Measurements from ENCODE around the gene PDS5A.

- TF ChIP-seq ZFP3 (CRISPR knock-in tag; IDR thresholded peaks at IDR 0.05) = no peak
- TF ChIP-seq TCF4 (CRISPR knock-in tag; IDR thresholded peaks at IDR 0.05; ENCODE audit: borderline replicate concordance) = no peak
- TF ChIP-seq CSRNP3 (CRISPR knock-in tag; IDR thresholded peaks at IDR 0.05) = no peak
- TF ChIP-seq BACH2 (CRISPR knock-in tag; IDR thresholded peaks at IDR 0.05; ENCODE audit: borderline replicate concordance) = no peak
- TF ChIP-seq GLIS3 (CRISPR knock-in tag; IDR thresholded peaks at IDR 0.05) = no peak
- no peak for TF ChIP-seq RARB (CRISPR knock-in tag; IDR thresholded peaks at IDR 0.05)
- no peak for TF ChIP-seq ZNF565 (CRISPR knock-in tag; conservative IDR thresholded peaks at IDR 0.05; ENCODE audit: low read depth)
- no peak for TF ChIP-seq PATZ1 (CRISPR knock-in tag; IDR thresholded peaks at IDR 0.05; ENCODE audit: borderline replicate concordance)
These were observed 26.3 kb upstream of the PDS5A start for GRCh38 chr4:40003986-40004385.
